Neural crest cell (in vitro differentiated cells): ENCODE measurements around the gene PXDC1. TPM values are rescaled to one million over a fixed set of nuclear protein-coding genes. Genes with fewer than 3 reads are reported as not detected.
"Not testable (repeated sequence)": the region's sequence is repeated elsewhere in the genome, so short reads cannot be mapped to it uniquely, and the experiment has no call there.

ENCODE experiments used
- DNase-seq: peaks from one replicate; pipeline ENCODE4 v3.0.0; 2021; ENCODE audit warnings: low read depth, mixed read lengths, low spot score
- H3K27ac Mint-ChIP-seq: one replicate; pipeline ENCODE4 v1.8.0; 2021; ENCODE audit warnings: mild to moderate bottlenecking, mixed read lengths; ENCODE audit not compliant: unreplicated experiment
- H3K27me3 Mint-ChIP-seq: 2 replicates; pipeline ENCODE4 v1.8.0; 2021; ENCODE audit warnings: low read depth, mild to moderate bottlenecking, mixed read lengths
- H3K36me3 Mint-ChIP-seq: 2 replicates; pipeline ENCODE4 v1.8.0; 2021; ENCODE audit warnings: low read depth, mild to moderate bottlenecking, mixed read lengths
- H3K4me1 Mint-ChIP-seq: 2 replicates; pipeline ENCODE4 v1.8.0; 2021; ENCODE audit warnings: mixed read lengths
- H3K4me3 Mint-ChIP-seq: one replicate; pipeline ENCODE4 v1.8.0; 2021; ENCODE audit warnings: mild to moderate bottlenecking, mixed read lengths
- H3K9me3 Mint-ChIP-seq: 2 replicates; pipeline ENCODE4 v1.8.0; 2021; ENCODE audit warnings: mixed read lengths
- CTCF ChIP-seq: fragments of 200-600 bp; sonication (generic); conservative IDR thresholded peaks from 2 replicates; pipeline ENCODE4 v1.5.0; 2021; ENCODE audit warnings: antibody characterized with exemption, mild to moderate bottlenecking
- total RNA-seq: library from RNA; stranded (reverse); gene quantifications from 2 replicates; pipeline ENCODE4 v1.2.1, GENCODE V29; 2021

PXDC1 gene
- total RNA-seq, 1 donor from 2014 or later: 4.8 TPM

GRCh38 chr6:3775386-3775785 lies 23.9 kb upstream of the PXDC1 start:
- no peak for DNase-seq
- Mint-ChIP-seq H3K4me1 (peaks cover 23% of the 10 kb centered on the region), H3K27ac (no peak overlapping the region), H3K27me3 (peaks cover 57% of the 10 kb centered on the region), H3K4me3 (no peak overlapping the region), H3K9me3 (peaks cover 8% of the 10 kb centered on the region), H3K36me3 (no peaks in the 10 kb centered on the region)
- no peak for TF ChIP-seq CTCF

GRCh38 chr6:3773678-3774298 lies 22.3 kb upstream of the PXDC1 start:
- Mint-ChIP-seq H3K27ac (no peak overlapping the region), H3K4me3 (no peak overlapping the region), H3K27me3 (peaks cover 46% of the 10 kb centered on the region), H3K4me1 (peaks cover 30% of the 10 kb centered on the region), H3K36me3 (no peaks in the 10 kb centered on the region), H3K9me3 (peaks cover 8% of the 10 kb centered on the region)
- no peak for TF ChIP-seq CTCF
- no peak for DNase-seq

GRCh38 chr6:3772127-3772999 lies 20.9 kb upstream of the PXDC1 start:
- H3K27ac Mint-ChIP-seq, H3K36me3 Mint-ChIP-seq, DNase-seq, H3K9me3 Mint-ChIP-seq, H3K4me3 Mint-ChIP-seq: not testable (repeated sequence)
- Mint-ChIP-seq H3K27me3 (peaks cover 35% of the 10 kb centered on the region), H3K4me1 (peaks cover 22% of the 10 kb centered on the region)

GRCh38 chr6:3771407-3772011 lies 20.0 kb upstream of the PXDC1 start:
- Mint-ChIP-seq H3K36me3 (no peaks in the 10 kb centered on the region), H3K4me1 (peaks cover 13% of the 10 kb centered on the region), H3K4me3 (no peak overlapping the region), H3K9me3 (peaks cover 8% of the 10 kb centered on the region), H3K27ac (no peak overlapping the region), H3K27me3 (peaks cover 26% of the 10 kb centered on the region)
- TF ChIP-seq CTCF: no peak
- no peak for DNase-seq

GRCh38 chr6:3770023-3770720 lies 18.7 kb upstream of the PXDC1 start:
- Mint-ChIP-seq H3K4me3 (no peak overlapping the region), H3K27ac (peak overlapping the region; percentile 40), H3K9me3 (peaks cover 6% of the 10 kb centered on the region), H3K4me1 (peaks cover 11% of the 10 kb centered on the region), H3K36me3 (no peaks in the 10 kb centered on the region), H3K27me3 (peaks cover 18% of the 10 kb centered on the region)
- TF ChIP-seq CTCF: no peak
- DNase-seq: no peak
